Tibial nerve (tissue), 4 donors: ENCODE data around the gene RBFOX1. TPM values are rescaled to one million over a fixed set of nuclear protein-coding genes. Genes with fewer than 3 reads are reported as not detected.

Source experiments
- DNase-seq, 2 donors: peaks; one replicate each; pipeline ENCODE4 v3.0.0-alpha.2; 2019; ENCODE audit warnings: low spot score in 2 of 2
- H3K27ac ChIP-seq, 4 donors: fragments of 200-600 bp; sonication (generic) in 3 of 4; one replicate each; pipeline ENCODE4 v1.5.1; 2017 to 2019; ENCODE audit warnings: mild to moderate bottlenecking in 1 of 4
- H3K27me3 ChIP-seq, 2 donors: fragments of 200-600 bp; sonication (generic) in 1 of 2; one replicate each; pipeline versions ENCODE4 v1.5.1 to v1.6.0; 2017 to 2019
- H3K36me3 ChIP-seq, 3 donors: fragments of 200-600 bp; sonication (generic); one replicate each; pipeline ENCODE4 v1.5.1; 2018 to 2019
- H3K4me1 ChIP-seq, 4 donors: fragments of 200-600 bp; sonication (generic) in 3 of 4; one replicate each; pipeline ENCODE4 v1.5.1; 2017 to 2019
- H3K4me3 ChIP-seq, 4 donors: fragments of 200-600 bp; sonication (generic) in 3 of 4; one replicate each; pipeline ENCODE4 v1.5.1; 2017 to 2019; ENCODE audit warnings: mild to moderate bottlenecking in 1 of 4, moderate library complexity in 1 of 4
- H3K9me3 ChIP-seq, 4 donors: fragments of 200-600 bp; sonication (generic) in 3 of 4; one replicate each; pipeline ENCODE4 v1.5.1; 2017 to 2019
- EP300 ChIP-seq, 2 donors: sonication (generic); formaldehyde crosslinking; IDR thresholded peaks; one replicate each; pipeline ENCODE4 v1.6.1; 2017; ENCODE audit warnings: antibody characterized with exemption in 2 of 2, mild to moderate bottlenecking in 1 of 2
- POLR2A ChIP-seq, 2 donors: fragments of 450-650 bp; IDR thresholded peaks; one replicate each; pipeline ENCODE4 v1.6.1; 2017; ENCODE audit warnings: antibody characterized with exemption in 2 of 2, mild to moderate bottlenecking in 2 of 2, moderate library complexity in 2 of 2
- WGBS, 2 donors: methylation state at CpG; one replicate each; pipeline ENCODE4 v1.1.5; 2018; 5-methylcytosine and 5-hydroxymethylcytosine counted together
- total RNA-seq, 4 donors: library from RNA; depleted of rRNA; stranded (reverse); fragments of >200 nt; gene quantifications; one replicate each; pipeline ENCODE4 v1.1.0, GENCODE V29; 2016
- TF ChIP-seq, protein P1 (sequence below), 5 experiments: fragments of 200-600 bp in 3 of 5; fragments of 450-650 bp in 2 of 5; sonication (generic) in 3 of 5; IDR thresholded peaks; one replicate each; pipeline ENCODE4 v1.5.1; 2016 to 2019; ENCODE audit warnings: antibody characterized with exemption in 5 of 5, mild to moderate bottlenecking in 3 of 5, moderate library complexity in 2 of 5

Gene RBFOX1
- total RNA-seq, 4 donors from 2014 or later: 0.22 to 2.1 (median 1.3) TPM; not detected in 1

DNA sequence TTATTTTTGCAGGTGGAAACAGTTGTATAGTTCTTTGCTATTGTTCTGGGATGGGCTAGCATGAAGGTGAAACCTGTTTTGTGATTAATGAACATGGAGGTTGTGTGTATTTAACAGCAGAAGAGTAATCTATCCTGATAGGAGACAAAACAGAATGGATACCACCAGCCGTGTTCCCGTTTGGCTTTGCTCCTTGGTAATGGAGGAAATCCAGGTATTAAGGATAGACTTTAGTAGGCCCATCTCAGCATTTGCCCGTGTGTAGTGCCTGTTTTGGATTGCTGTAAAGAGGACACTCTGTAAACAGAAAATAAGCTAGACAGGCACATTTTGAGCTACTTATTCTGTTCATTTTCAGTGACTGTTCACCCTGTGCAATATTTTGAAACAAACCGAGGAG lies 215.1 kb downstream of the RBFOX1 start:
- TF ChIP-seq EP300 (IDR thresholded peaks at IDR 0.05): no peak
- no peak for TF ChIP-seq POLR2A (IDR thresholded peaks at IDR 0.05)
- TF ChIP-seq, protein P1, sequence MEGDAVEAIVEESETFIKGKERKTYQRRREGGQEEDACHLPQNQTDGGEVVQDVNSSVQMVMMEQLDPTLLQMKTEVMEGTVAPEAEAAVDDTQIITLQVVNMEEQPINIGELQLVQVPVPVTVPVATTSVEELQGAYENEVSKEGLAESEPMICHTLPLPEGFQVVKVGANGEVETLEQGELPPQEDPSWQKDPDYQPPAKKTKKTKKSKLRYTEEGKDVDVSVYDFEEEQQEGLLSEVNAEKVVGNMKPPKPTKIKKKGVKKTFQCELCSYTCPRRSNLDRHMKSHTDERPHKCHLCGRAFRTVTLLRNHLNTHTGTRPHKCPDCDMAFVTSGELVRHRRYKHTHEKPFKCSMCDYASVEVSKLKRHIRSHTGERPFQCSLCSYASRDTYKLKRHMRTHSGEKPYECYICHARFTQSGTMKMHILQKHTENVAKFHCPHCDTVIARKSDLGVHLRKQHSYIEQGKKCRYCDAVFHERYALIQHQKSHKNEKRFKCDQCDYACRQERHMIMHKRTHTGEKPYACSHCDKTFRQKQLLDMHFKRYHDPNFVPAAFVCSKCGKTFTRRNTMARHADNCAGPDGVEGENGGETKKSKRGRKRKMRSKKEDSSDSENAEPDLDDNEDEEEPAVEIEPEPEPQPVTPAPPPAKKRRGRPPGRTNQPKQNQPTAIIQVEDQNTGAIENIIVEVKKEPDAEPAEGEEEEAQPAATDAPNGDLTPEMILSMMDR (IDR thresholded peaks at IDR 0.05): no peak
- Histone ChIP-seq H3K36me3 (no peaks in the 10 kb centered on the region), H3K27ac (no peak overlapping the region), H3K4me1 (no peaks in the 10 kb centered on the region), H3K9me3 (no peaks in the 10 kb centered on the region), H3K4me3 (no peak overlapping the region), H3K27me3 (no peaks in the 10 kb centered on the region)
- no peak for DNase-seq
- WGBS, 2 donors: 57 to 62% methylated on average over 4 of the region's 4 CpGs

- TF ChIP-seq POLR2A (IDR thresholded peaks at IDR 0.05): no peak
- TF ChIP-seq EP300 (IDR thresholded peaks at IDR 0.05): no peak
- TF ChIP-seq, protein P1 (IDR thresholded peaks at IDR 0.05): no peak
- WGBS, 2 donors: 73 to 79% methylated on average over 4 of the region's 4 CpGs
- Histone ChIP-seq H3K4me1 (no peaks in the 10 kb centered on the region), H3K36me3 (no peaks in the 10 kb centered on the region), H3K4me3 (no peak overlapping the region), H3K9me3 (no peaks in the 10 kb centered on the region), H3K27me3 (no peaks in the 10 kb centered on the region), H3K27ac (no peak overlapping the region)
- DNase-seq: no peak
Measured at GRCh38 chr16:7548796-7549318, 216.2 kb downstream of the RBFOX1 start.

- Histone ChIP-seq H3K4me3 (no peak overlapping the region), H3K27me3 (no peaks in the 10 kb centered on the region), H3K9me3 (no peaks in the 10 kb centered on the region), H3K27ac (no peak overlapping the region), H3K4me1 (no peaks in the 10 kb centered on the region), H3K36me3 (no peaks in the 10 kb centered on the region)
- 63 to 64% methylated on average over 7 of the region's 7 CpGs for WGBS, 2 donors
- DNase-seq: no peak
- no peak for TF ChIP-seq POLR2A (IDR thresholded peaks at IDR 0.05)
- TF ChIP-seq, protein P1 (IDR thresholded peaks at IDR 0.05): no peak
Measured at GRCh38 chr16:7550096-7550495, 217.5 kb downstream of the RBFOX1 start.

- TF ChIP-seq, protein P1 (IDR thresholded peaks at IDR 0.05): no peak
- TF ChIP-seq POLR2A (IDR thresholded peaks at IDR 0.05): no peak
- TF ChIP-seq EP300 (IDR thresholded peaks at IDR 0.05): no peak
Measured at GRCh38 chr16:7555459-7555858, 222.8 kb downstream of the RBFOX1 start.

GRCh38 chr16:7561908-7562405 lies 229.3 kb downstream of the RBFOX1 start:
- Histone ChIP-seq H3K36me3 (no peaks in the 10 kb centered on the region), H3K27me3 (no peaks in the 10 kb centered on the region), H3K4me3 (no peak overlapping the region), H3K9me3 (no peaks in the 10 kb centered on the region), H3K27ac (no peak overlapping the region), H3K4me1 (no peaks in the 10 kb centered on the region)
- TF ChIP-seq POLR2A (IDR thresholded peaks at IDR 0.05) (no peak), EP300 (IDR thresholded peaks at IDR 0.05) (no peak)
- TF ChIP-seq, protein P1 (IDR thresholded peaks at IDR 0.05): no peak
- WGBS, 2 donors: 58 to 63% methylated on average over 5 of the region's 5 CpGs
- DNase-seq: no peak

More at GRCh38 chr16:7555459-7555858, 222.8 kb downstream of the RBFOX1 start:
- Histone ChIP-seq H3K4me1 (no peaks in the 10 kb centered on the region), H3K4me3 (no peak overlapping the region), H3K36me3 (no peaks in the 10 kb centered on the region), H3K9me3 (no peaks in the 10 kb centered on the region), H3K27me3 (no peaks in the 10 kb centered on the region), H3K27ac (no peak overlapping the region)
- no peak for DNase-seq
- WGBS, 2 donors: 88 to 90% methylated on average over 7 of the region's 7 CpGs
